ENCODE results near the gene KDM4B. TPM values are rescaled to one million over a fixed set of nuclear protein-coding genes. Genes with fewer than 3 reads are reported as not detected.

Gene KDM4B
- total RNA-seq, 2 donors from 2014 or later = 27.8 to 38.5 TPM

DNA sequence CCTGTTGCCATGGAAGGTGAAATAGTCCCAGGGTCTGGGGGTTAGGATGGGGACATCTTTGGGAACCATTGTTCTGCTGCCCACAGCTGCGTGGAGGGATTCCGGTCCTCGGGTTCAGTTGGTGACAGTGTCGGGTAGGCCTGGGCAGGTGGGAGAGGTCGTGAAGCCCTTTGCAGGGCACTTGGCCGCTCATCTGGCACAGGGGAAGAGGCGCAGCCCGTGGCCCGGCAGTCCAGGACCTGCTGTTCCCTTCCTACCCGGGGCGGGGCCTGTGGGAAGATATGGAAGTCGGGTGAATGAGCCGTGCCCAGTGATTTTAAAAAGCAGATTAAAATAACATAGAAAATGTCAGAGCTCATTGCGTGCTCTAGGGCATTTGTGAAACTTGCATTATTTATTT is 44.8 kb downstream of the KDM4B start:
- Histone ChIP-seq H3K4me1 (ENCODE audit: control insufficient read depth, insufficient read depth, low read length) (no peaks in the 10 kb centered on the region), H3K36me3 (ENCODE audit: control insufficient read depth, insufficient read depth, low read length) (peaks cover 21% of the 10 kb centered on the region), H3K9ac (ENCODE audit: extremely low read depth, low read length, poor library complexity, severe bottlenecking) (no peak overlapping the region), H3K27me3 (ENCODE audit: control insufficient read depth, insufficient read depth, low read length, poor library complexity, severe bottlenecking) (no peaks in the 10 kb centered on the region), H3K4me3 (ENCODE audit: low read length) (no peak overlapping the region), H3K9me3 (ENCODE audit: control insufficient read depth, low read length) (no peaks in the 10 kb centered on the region), H3K27ac (ENCODE audit: low read depth, low read length) (no peak overlapping the region)
- Mint-ChIP-seq H3K4me3 (no peak overlapping the region), H3K27me3 (ENCODE audit: insufficient read depth) (no peaks in the 10 kb centered on the region), H3K9me3 (no peaks in the 10 kb centered on the region), H3K36me3 (ENCODE audit: low read depth) (peaks cover 15% of the 10 kb centered on the region), H3K27ac (no peak overlapping the region), H3K4me1 (no peaks in the 10 kb centered on the region)
- no peak for DNase-seq
- TF ChIP-seq, protein P1, sequence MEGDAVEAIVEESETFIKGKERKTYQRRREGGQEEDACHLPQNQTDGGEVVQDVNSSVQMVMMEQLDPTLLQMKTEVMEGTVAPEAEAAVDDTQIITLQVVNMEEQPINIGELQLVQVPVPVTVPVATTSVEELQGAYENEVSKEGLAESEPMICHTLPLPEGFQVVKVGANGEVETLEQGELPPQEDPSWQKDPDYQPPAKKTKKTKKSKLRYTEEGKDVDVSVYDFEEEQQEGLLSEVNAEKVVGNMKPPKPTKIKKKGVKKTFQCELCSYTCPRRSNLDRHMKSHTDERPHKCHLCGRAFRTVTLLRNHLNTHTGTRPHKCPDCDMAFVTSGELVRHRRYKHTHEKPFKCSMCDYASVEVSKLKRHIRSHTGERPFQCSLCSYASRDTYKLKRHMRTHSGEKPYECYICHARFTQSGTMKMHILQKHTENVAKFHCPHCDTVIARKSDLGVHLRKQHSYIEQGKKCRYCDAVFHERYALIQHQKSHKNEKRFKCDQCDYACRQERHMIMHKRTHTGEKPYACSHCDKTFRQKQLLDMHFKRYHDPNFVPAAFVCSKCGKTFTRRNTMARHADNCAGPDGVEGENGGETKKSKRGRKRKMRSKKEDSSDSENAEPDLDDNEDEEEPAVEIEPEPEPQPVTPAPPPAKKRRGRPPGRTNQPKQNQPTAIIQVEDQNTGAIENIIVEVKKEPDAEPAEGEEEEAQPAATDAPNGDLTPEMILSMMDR (conservative IDR thresholded peaks at IDR 0.05) = no peak
- 92 to 97% methylated on average over 13 to 14 of the region's 14 CpGs for WGBS, 2 experiments (ENCODE audit: insufficient coverage in 1 of 2, insufficient read length in 1 of 2)

- Mint-ChIP-seq H3K4me3 (no peak overlapping the region), H3K9me3 (no peaks in the 10 kb centered on the region), H3K27ac (no peak overlapping the region), H3K4me1 (no peaks in the 10 kb centered on the region), H3K27me3 (ENCODE audit: insufficient read depth) (no peaks in the 10 kb centered on the region), H3K36me3 (ENCODE audit: low read depth) (peaks cover 15% of the 10 kb centered on the region)
- whole genome bisulfite sequencing, 2 experiments (ENCODE audit: insufficient coverage in 1 of 2, insufficient read length in 1 of 2) = 91 to 97% methylated on average over 12 to 13 of the region's 13 CpGs
- no peaks in the 10 kb centered on the region for H3K4me1 ChIP-seq (ENCODE audit: control insufficient read depth, insufficient read depth, low read length)
- TF ChIP-seq, protein P1 (conservative IDR thresholded peaks at IDR 0.05) = no peak
- peaks cover 23% of the 10 kb centered on the region for H3K36me3 ChIP-seq (ENCODE audit: control insufficient read depth, insufficient read depth, low read length)
- no peaks in the 10 kb centered on the region for H3K9me3 ChIP-seq (ENCODE audit: control insufficient read depth, low read length)
- no peak overlapping the region for H3K27ac ChIP-seq (ENCODE audit: low read depth, low read length)
- DNase-seq = no peak
- H3K4me3 ChIP-seq (ENCODE audit: low read length) = no peak overlapping the region
- H3K9ac ChIP-seq (ENCODE audit: extremely low read depth, low read length, poor library complexity, severe bottlenecking) = no peak overlapping the region
- H3K27me3 ChIP-seq (ENCODE audit: control insufficient read depth, insufficient read depth, low read length, poor library complexity, severe bottlenecking) = no peaks in the 10 kb centered on the region
Observed at GRCh38 chr19:5014941-5015340, 46.0 kb downstream of the KDM4B start.

DNA sequence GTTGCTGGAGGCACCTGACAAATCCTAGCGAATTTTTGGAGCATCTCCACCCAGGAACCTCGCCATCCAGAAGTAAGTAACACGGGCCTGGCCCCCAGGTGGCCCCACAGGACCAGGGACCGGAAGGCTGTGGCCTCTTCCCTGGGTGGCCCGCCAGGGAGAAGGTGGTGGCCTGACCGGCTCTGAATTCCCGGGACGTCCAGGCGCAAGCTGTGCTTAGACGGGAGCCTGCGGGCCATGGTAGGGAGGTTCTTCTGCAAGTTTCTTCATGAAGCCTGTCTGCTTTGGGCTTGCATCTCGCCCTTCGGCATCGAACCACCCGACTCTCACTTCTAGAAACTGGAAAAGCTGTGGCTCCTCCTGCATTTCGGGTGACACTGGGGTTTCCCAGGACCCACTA is 47.4 kb downstream of the KDM4B start:
- peaks cover 12% of the 10 kb centered on the region for H3K36me3 Mint-ChIP-seq (ENCODE audit: low read depth)
- H3K9me3 Mint-ChIP-seq = no peaks in the 10 kb centered on the region
- H3K4me1 ChIP-seq (ENCODE audit: control insufficient read depth, insufficient read depth, low read length) = no peaks in the 10 kb centered on the region
- H3K9me3 ChIP-seq (ENCODE audit: control insufficient read depth, low read length) = no peaks in the 10 kb centered on the region
- no peaks in the 10 kb centered on the region for H3K27me3 Mint-ChIP-seq (ENCODE audit: insufficient read depth)
- H3K27ac ChIP-seq (ENCODE audit: low read depth, low read length) = no peak overlapping the region
- no peak overlapping the region for H3K9ac ChIP-seq (ENCODE audit: extremely low read depth, low read length, poor library complexity, severe bottlenecking)
- H3K4me1 Mint-ChIP-seq = no peaks in the 10 kb centered on the region
- H3K27ac Mint-ChIP-seq = no peak overlapping the region
- no peak overlapping the region for H3K4me3 ChIP-seq (ENCODE audit: low read length)
- H3K36me3 ChIP-seq (ENCODE audit: control insufficient read depth, insufficient read depth, low read length) = peaks cover 23% of the 10 kb centered on the region
- no peak for DNase-seq
- 94 to 95% methylated on average over 11 to 16 of the region's 16 CpGs for WGBS, 2 experiments (ENCODE audit: insufficient coverage in 1 of 2, insufficient read length in 1 of 2)
- no peak overlapping the region for H3K4me3 Mint-ChIP-seq
- TF ChIP-seq, protein P1 (conservative IDR thresholded peaks at IDR 0.05) = no peak
- H3K27me3 ChIP-seq (ENCODE audit: control insufficient read depth, insufficient read depth, low read length, poor library complexity, severe bottlenecking) = no peaks in the 10 kb centered on the region
